Lower leg skin (tissue), 3 donors: Measurements from ENCODE around the gene RIPK1.
A peak's percentile ranks its signal among the peaks of the same experiment; 100 is the strongest.

ENCODE experiments used
- POLR2A ChIP-seq, 2 donors: fragments of 450-650 bp; IDR thresholded peaks; one replicate each; pipeline ENCODE4 v1.6.1; 2016 to 2017; ENCODE audit warnings: antibody characterized with exemption in 2 of 2, mild to moderate bottlenecking in 1 of 2, moderate library complexity in 1 of 2
- TF ChIP-seq, protein P1 (sequence below), 3 donors: fragments of 450-650 bp; IDR thresholded peaks; one replicate each; pipeline ENCODE4 v1.5.1; 2016; ENCODE audit warnings: antibody characterized with exemption in 3 of 3, mild to moderate bottlenecking in 3 of 3, moderate library complexity in 2 of 3

DNA sequence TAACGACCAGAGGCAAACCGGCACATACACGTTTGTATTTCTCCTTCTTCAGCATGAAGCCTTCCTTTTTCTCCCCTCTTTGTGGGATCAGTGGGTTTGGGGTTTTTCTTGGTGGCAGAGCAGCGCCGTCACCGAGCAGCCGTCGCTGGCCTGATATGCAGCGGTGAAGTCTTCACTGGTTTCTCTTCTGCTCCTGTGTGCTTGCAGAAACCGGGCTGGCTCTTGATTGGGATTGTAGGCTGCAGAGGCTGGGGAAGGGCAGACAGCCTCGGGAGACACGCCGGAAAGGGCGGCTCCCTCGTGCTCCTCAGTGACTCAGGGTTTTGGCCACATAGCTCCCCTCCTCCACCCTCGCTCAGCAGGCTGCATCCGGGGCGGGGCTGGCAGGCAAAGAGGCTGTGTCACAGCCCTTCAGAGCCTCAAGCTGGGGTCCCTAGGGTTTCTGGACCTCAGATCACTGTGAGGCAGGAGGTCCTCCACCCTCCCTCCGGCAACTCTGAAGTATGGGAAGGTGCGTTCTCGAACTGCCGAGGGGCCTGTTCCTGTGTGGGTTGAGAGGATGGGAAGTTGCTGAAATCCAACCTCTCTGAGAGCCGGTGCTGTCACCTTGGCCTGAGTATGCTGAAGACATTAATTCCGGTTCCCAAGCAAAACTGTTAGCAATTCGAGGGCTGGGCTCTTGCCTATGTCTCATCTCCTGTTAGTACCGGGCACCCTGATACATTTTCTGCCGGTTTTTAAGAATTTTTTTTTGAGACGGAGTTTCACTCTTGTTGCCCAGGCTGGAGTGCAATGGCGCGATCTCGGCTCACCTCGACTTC is 44.4 kb upstream of the RIPK1 start:
- TF ChIP-seq, protein P1, sequence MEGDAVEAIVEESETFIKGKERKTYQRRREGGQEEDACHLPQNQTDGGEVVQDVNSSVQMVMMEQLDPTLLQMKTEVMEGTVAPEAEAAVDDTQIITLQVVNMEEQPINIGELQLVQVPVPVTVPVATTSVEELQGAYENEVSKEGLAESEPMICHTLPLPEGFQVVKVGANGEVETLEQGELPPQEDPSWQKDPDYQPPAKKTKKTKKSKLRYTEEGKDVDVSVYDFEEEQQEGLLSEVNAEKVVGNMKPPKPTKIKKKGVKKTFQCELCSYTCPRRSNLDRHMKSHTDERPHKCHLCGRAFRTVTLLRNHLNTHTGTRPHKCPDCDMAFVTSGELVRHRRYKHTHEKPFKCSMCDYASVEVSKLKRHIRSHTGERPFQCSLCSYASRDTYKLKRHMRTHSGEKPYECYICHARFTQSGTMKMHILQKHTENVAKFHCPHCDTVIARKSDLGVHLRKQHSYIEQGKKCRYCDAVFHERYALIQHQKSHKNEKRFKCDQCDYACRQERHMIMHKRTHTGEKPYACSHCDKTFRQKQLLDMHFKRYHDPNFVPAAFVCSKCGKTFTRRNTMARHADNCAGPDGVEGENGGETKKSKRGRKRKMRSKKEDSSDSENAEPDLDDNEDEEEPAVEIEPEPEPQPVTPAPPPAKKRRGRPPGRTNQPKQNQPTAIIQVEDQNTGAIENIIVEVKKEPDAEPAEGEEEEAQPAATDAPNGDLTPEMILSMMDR (IDR thresholded peaks at IDR 0.05) = no peak
- peak in 1 of 2 donors; percentile 13 for TF ChIP-seq POLR2A (IDR thresholded peaks at IDR 0.05)
